H1 (cell line): ENCODE data around the gene AMZ1. TPM values are rescaled to one million over a fixed set of nuclear protein-coding genes. Genes with fewer than 3 reads are reported as not detected.

Source experiments
- CTCF ChIA-PET: fragments of 300-600 bp; sonication (Branson Sonifier 250); formaldehyde crosslinking; loops from one replicate; lab custom pipeline; 2021; ENCODE audit not compliant: partially characterized antibody; lab: Charles Lee
- POLR2A ChIA-PET: fragments of 300-600 bp; sonication (Branson Sonifier 250); formaldehyde crosslinking; loops from one replicate; lab custom pipeline; 2021; ENCODE audit warnings: inconsistent platforms; ENCODE audit not compliant: partially characterized antibody; lab: Charles Lee
- DNase-seq, 2 experiments: peaks; one replicate each; pipeline versions ENCODE4 v3.0.0 to v3.0.0-alpha.2; 2010 to 2022; ENCODE audit warnings: low spot score in 2 of 2, low read depth in 1 of 2, mixed read lengths in 1 of 2
- FAIRE-seq: peaks from 2 replicates; lab custom pipeline; 2011; peaks lifted over from hg19 to GRCh38; lab: Jason Lieb, UNC
- H2AFZ ChIP-seq: 2 replicates; pipeline ENCODE4 v1.8.1; 2012; ENCODE audit warnings: low read length, inconsistent platforms
- H2AK5ac ChIP-seq: 2 replicates; pipeline ENCODE4 v1.6.1; 2013; ENCODE audit warnings: low read depth, low read length
- H2BK120ac ChIP-seq: replicated peaks from 2 replicates; pipeline ENCODE3; 2013; ENCODE audit warnings: low read depth, low read length, inconsistent platforms
- H2BK12ac ChIP-seq: 2 replicates; pipeline ENCODE4 v1.6.1; 2013; ENCODE audit warnings: low read depth, low read length
- H2BK15ac ChIP-seq: 2 replicates; pipeline ENCODE4 v1.6.1; 2013; ENCODE audit warnings: low read length
- H2BK20ac ChIP-seq: 2 replicates; pipeline ENCODE4 v1.6.1; 2013; ENCODE audit warnings: low read length
- H2BK5ac ChIP-seq: 2 replicates; pipeline ENCODE4 v1.6.1; 2013; ENCODE audit warnings: low read depth, low read length
- H3K14ac ChIP-seq: 2 replicates; pipeline ENCODE4 v1.6.1; 2013; ENCODE audit warnings: inconsistent platforms; ENCODE audit not compliant: insufficient read length
- H3K18ac ChIP-seq: 2 replicates; pipeline ENCODE4 v1.6.1; 2013; ENCODE audit warnings: low read length; ENCODE audit errors: extremely low read depth
- H3K23ac ChIP-seq: 2 replicates; pipeline ENCODE4 v1.6.1; 2013; ENCODE audit warnings: inconsistent platforms; ENCODE audit not compliant: insufficient read length
- H3K23me2 ChIP-seq: 2 replicates; pipeline ENCODE4 v1.6.1; 2013; ENCODE audit warnings: low read depth, low read length
- H3K27ac ChIP-seq: 2 replicates; pipeline ENCODE4 v1.6.1; 2011; ENCODE audit warnings: low read depth, low read length, inconsistent platforms
- H3K27me3 ChIP-seq, 4 experiments: replicated peaks in 1 of 4; 1 replicate in 1 of 4; 2 replicates in 3 of 4; pipeline versions ENCODE4 v1.6.1 to v1.8.1; 2011 to 2013; ENCODE audit warnings: low read length in 3 of 4, mild to moderate bottlenecking in 3 of 4, inconsistent platforms in 2 of 4, mixed read lengths in 2 of 4, moderate library complexity in 1 of 4; ENCODE audit not compliant: control insufficient read depth in 3 of 4, insufficient read depth in 3 of 4; ENCODE audit errors: extremely low read depth in 1 of 4
- H3K36me3 ChIP-seq, 4 experiments: 2 replicates each; pipeline versions ENCODE4 v1.6.1 to v1.8.1; 2011 to 2013; ENCODE audit warnings: mild to moderate bottlenecking in 4 of 4, low read length in 3 of 4, moderate library complexity in 2 of 4, control low read depth in 1 of 4, inconsistent platforms in 1 of 4; ENCODE audit not compliant: insufficient read depth in 4 of 4, control insufficient read depth in 2 of 4
- H3K4ac ChIP-seq: replicated peaks from 2 replicates; pipeline ENCODE3; 2013; ENCODE audit warnings: low read length, low read depth, mixed read lengths, inconsistent platforms; ENCODE audit not compliant: insufficient read length
- H3K4me1 ChIP-seq, 4 experiments: replicated peaks in 1 of 4; 1 replicate in 1 of 4; 2 replicates in 3 of 4; pipeline versions ENCODE4 v1.6.1 to v1.8.1; 2011 to 2013; ENCODE audit warnings: low read length in 3 of 4, inconsistent platforms in 2 of 4, mixed read lengths in 1 of 4; ENCODE audit not compliant: insufficient read depth in 4 of 4, control insufficient read depth in 3 of 4
- H3K4me2 ChIP-seq, 2 experiments: 2 replicates each; pipeline versions ENCODE4 v1.6.1 to v1.8.1; 2011 to 2013; ENCODE audit warnings: low read depth in 2 of 2, low read length in 2 of 2, control low read depth in 1 of 2, inconsistent platforms in 1 of 2, mild to moderate bottlenecking in 1 of 2; ENCODE audit not compliant: insufficient read depth in 1 of 2
- H3K4me3 ChIP-seq, 4 experiments: fragments of 200-600, 300-600 bp in 1 of 4; sonication (generic), shearing (Covaris generic), sonication (Bioruptor Twin) in 1 of 4; 2 replicates each; pipeline versions ENCODE4 v1.5.1 to v1.8.1; 2011 to 2016; ENCODE audit warnings: low read length in 4 of 4, low read depth in 3 of 4, control low read depth in 2 of 4, inconsistent platforms in 2 of 4, mild to moderate bottlenecking in 2 of 4, mixed read lengths in 1 of 4, moderate library complexity in 1 of 4; ENCODE audit not compliant: insufficient read depth in 2 of 4; ENCODE audit errors: extremely low read depth in 1 of 4
- H3K56ac ChIP-seq: replicated peaks from 2 replicates; pipeline ENCODE3; 2013; ENCODE audit warnings: low read depth, mild to moderate bottlenecking, mixed read lengths, low read length, inconsistent platforms; ENCODE audit not compliant: insufficient read length
- H3K79me1 ChIP-seq: 2 replicates; pipeline ENCODE4 v1.6.1; 2013; ENCODE audit warnings: low read depth, low read length, control low read depth
- H3K79me2 ChIP-seq, 2 experiments: 2 replicates each; pipeline versions ENCODE4 v1.6.1 to v1.8.1; 2012 to 2013; ENCODE audit warnings: low read length in 2 of 2, mild to moderate bottlenecking in 2 of 2, inconsistent platforms in 1 of 2; ENCODE audit not compliant: insufficient read depth in 2 of 2, control insufficient read depth in 1 of 2
- H3K9ac ChIP-seq, 4 experiments: replicated peaks in 1 of 4; 1 replicate in 1 of 4; 2 replicates in 3 of 4; pipeline versions ENCODE4 v1.6.1 to v1.8.1; 2011 to 2013; ENCODE audit warnings: low read depth in 3 of 4, low read length in 3 of 4, control low read depth in 2 of 4, mild to moderate bottlenecking in 2 of 4, moderate library complexity in 2 of 4, inconsistent platforms in 1 of 4; ENCODE audit errors: extremely low read depth in 1 of 4
- H3K9me3 ChIP-seq, 2 experiments: 2 replicates each; pipeline versions ENCODE4 v1.6.1 to v1.8.1; 2012 to 2013; ENCODE audit warnings: mild to moderate bottlenecking in 2 of 2, moderate library complexity in 2 of 2, control low read depth in 1 of 2, inconsistent platforms in 1 of 2, low read depth in 1 of 2, low read length in 1 of 2, mixed read lengths in 1 of 2; ENCODE audit not compliant: insufficient read depth in 2 of 2
- H4K20me1 ChIP-seq, 2 experiments: replicated peaks in 1 of 2; 2 replicates each; pipeline versions ENCODE3 to v1.8.1; 2011 to 2013; ENCODE audit warnings: inconsistent platforms in 2 of 2, low read length in 2 of 2, mild to moderate bottlenecking in 1 of 2; ENCODE audit not compliant: insufficient read depth in 2 of 2, control insufficient read depth in 1 of 2
- H4K5ac ChIP-seq: 2 replicates; pipeline ENCODE4 v1.6.1; 2013; ENCODE audit warnings: low read length, low read depth, mixed read lengths, inconsistent platforms; ENCODE audit not compliant: insufficient read length
- H4K8ac ChIP-seq: 2 replicates; pipeline ENCODE4 v1.8.0; 2013; ENCODE audit warnings: mild to moderate bottlenecking, moderate library complexity, low read length, inconsistent platforms; ENCODE audit not compliant: insufficient read depth; ENCODE audit errors: extremely low read depth
- H4K91ac ChIP-seq: replicated peaks from 2 replicates; pipeline ENCODE3; 2013; ENCODE audit warnings: low read length, mixed read lengths, inconsistent platforms; ENCODE audit not compliant: insufficient read length
- CEBPB ChIP-seq: IDR thresholded peaks from 2 replicates; pipeline ENCODE4 v1.6.1; 2012; ENCODE audit warnings: low read depth, low read length
- CTBP2 ChIP-seq: IDR thresholded peaks from 2 replicates; pipeline ENCODE4 v1.7.0; 2011; ENCODE audit warnings: borderline replicate concordance, mild to moderate bottlenecking, moderate library complexity, mixed read lengths, low read length; ENCODE audit not compliant: insufficient read depth, insufficient read length
- GTF2F1 ChIP-seq: IDR thresholded peaks from 2 replicates; pipeline ENCODE4 v1.6.1; 2012; ENCODE audit warnings: low read depth, low read length, improper control_type of control experiment, borderline replicate concordance
- RXRA ChIP-seq: IDR thresholded peaks from 2 replicates; pipeline ENCODE4 v1.6.1; 2011; ENCODE audit warnings: low read depth, mild to moderate bottlenecking, low read length, moderate library complexity; ENCODE audit not compliant: insufficient read depth
- SAP30 ChIP-seq: fragments of 300-600 bp; sonication (generic); IDR thresholded peaks from 2 replicates; pipeline ENCODE4 v1.7.1; 2012; ENCODE audit warnings: low read length, moderate library complexity, mild to moderate bottlenecking, inconsistent platforms; ENCODE audit not compliant: insufficient read depth, insufficient replicate concordance
- SIX5 ChIP-seq: IDR thresholded peaks from 2 replicates; pipeline ENCODE4 v1.6.1; 2011; ENCODE audit warnings: mild to moderate bottlenecking, low read depth, low read length
- WGBS, 2 experiments: shearing (Covaris generic) in 1 of 2; methylation state at CpG; one replicate each; pipeline versions ENCODE4 v1.1.6 to v1.1.7; 2013 to 2015; ENCODE audit warnings: low lambda C conversion rate in 2 of 2, mixed read lengths in 2 of 2, inconsistent platforms in 1 of 2, low coverage in 1 of 2, missing lambda C conversion rate in 1 of 2; ENCODE audit not compliant: insufficient replicate concordance in 2 of 2, insufficient coverage in 1 of 2, insufficient read length in 1 of 2; ENCODE audit errors: extremely low coverage in 1 of 2, missing lambda C conversion rate in 1 of 2; 5-methylcytosine and 5-hydroxymethylcytosine counted together
- polyA plus RNA-seq, 7 experiments: library from polyadenylated mRNA; depleted of rRNA in 3 of 7; stranded (reverse) in 5 of 7; unstranded in 2 of 7; fragments of >200 nt in 5 of 7; fragments of 200-250 nt in 2 of 7; gene quantifications; 1 replicate in 5 of 7; 2 replicates in 1 of 7; 4 replicates in 1 of 7; pipeline versions ENCODE4 v1.2.1 to v1.2.3, GENCODE V29; 2011 to 2013; ENCODE audit warnings: missing spikeins in 2 of 7, mixed read lengths in 2 of 7
- total RNA-seq: library from RNA; stranded (reverse); fragmentation: NEBNext Ultra II Directional; extraction: Animal tissue kit (Norgen Biotek cat#: 25700); gene quantifications from 2 replicates; pipeline ENCODE4 v1.2.1, GENCODE V29; 2021
- TF ChIP-seq, protein P1 (sequence below): IDR thresholded peaks from 2 replicates; pipeline ENCODE4 v1.6.1; 2012; ENCODE audit warnings: inconsistent platforms
- TF ChIP-seq, protein P2 (sequence below), 3 experiments: IDR thresholded peaks; 1 replicate in 2 of 3; 2 replicates in 1 of 3; pipeline versions ENCODE4 v1.5.1 to v1.6.1; 2011; ENCODE audit warnings: low read length in 3 of 3, mild to moderate bottlenecking in 3 of 3, inconsistent platforms in 2 of 3, low read depth in 1 of 3, moderate library complexity in 1 of 3; ENCODE audit not compliant: insufficient read depth in 1 of 3; ENCODE audit errors: control extremely low read depth in 1 of 3

Gene AMZ1
- total and polyA plus RNA-seq, 2 of the 8 experiments (the other 6 are each of a cell fraction or from before 2014, with no cell fraction given): 0.59 to 1.4 TPM

DNA sequence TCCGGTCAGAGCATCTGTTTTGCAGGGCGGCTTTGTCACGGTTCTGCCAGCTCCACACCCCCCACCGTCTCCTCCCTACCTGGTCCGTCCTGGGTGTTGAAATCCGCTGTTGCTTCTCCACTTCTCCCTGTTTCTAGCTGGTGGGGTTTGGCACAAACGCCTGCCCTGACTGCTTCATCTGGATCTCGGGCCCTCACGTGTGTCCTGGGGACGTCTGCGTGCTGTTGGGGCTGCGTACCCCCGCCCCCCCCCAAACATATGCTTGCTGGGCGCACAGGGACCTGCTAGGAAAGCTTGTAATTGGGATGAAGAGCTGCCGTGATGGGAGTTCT is 11.3 kb downstream of the AMZ1 start:
- H3K79me2 ChIP-seq: no peaks in the 10 kb centered on the region
- no peak overlapping the region for H2BK5ac ChIP-seq
- FAIRE-seq (no peak), DNase-seq (no peak)
- no peak overlapping the region for H3K18ac ChIP-seq
- H3K9ac ChIP-seq: no peak overlapping the region
- H3K9me3 ChIP-seq: no peaks in the 10 kb centered on the region
- no peak overlapping the region for H2AFZ ChIP-seq
- no peak overlapping the region for H3K4me3 ChIP-seq
- H4K20me1 ChIP-seq: no peaks in the 10 kb centered on the region
- ChIA-PET CTCF (interaction anchor here (0.6 to 8.0 kb wide), 13 partner anchors 9 to 188 kb away, joined by 3 to 40 read pairs (median 4); no protein-coding TSS in a partner anchor), POLR2A (interaction anchor here (1.7 kb wide), 1 partner anchor 11 kb away, joined by 5 read pairs; no protein-coding TSS in a partner anchor)
- WGBS, 2 experiments: 89% methylated on average over 15 of the region's 15 CpGs; no CpG with 5 or more reads in 1 of the 2 experiments
- H3K4me1 ChIP-seq: no peaks in the 10 kb centered on the region; a peak in 2 of 7 replicates
- H2BK120ac ChIP-seq: no peak overlapping the region
- H3K79me1 ChIP-seq: no peaks in the 10 kb centered on the region
- H2BK15ac ChIP-seq: no peak overlapping the region
- no peak overlapping the region for H4K91ac ChIP-seq
- H4K5ac ChIP-seq: no peak overlapping the region
- H3K27me3 ChIP-seq: no peaks in the 10 kb centered on the region
- H2AK5ac ChIP-seq: no peak overlapping the region
- H3K56ac ChIP-seq: no peak overlapping the region
- no peak overlapping the region for H3K14ac ChIP-seq
- no peak overlapping the region for H3K23ac ChIP-seq
- no peak overlapping the region for H2BK12ac ChIP-seq
- no peak overlapping the region for H3K4ac ChIP-seq
- H3K4me2 ChIP-seq: no peak overlapping the region
- no peaks in the 10 kb centered on the region for H3K36me3 ChIP-seq
- H4K8ac ChIP-seq: no peak overlapping the region; the same call in 1 of the 2 replicates
- no peaks in the 10 kb centered on the region for H3K23me2 ChIP-seq
- no peak overlapping the region for H3K27ac ChIP-seq
- TF ChIP-seq SIX5 (no peak), GTF2F1 (no peak), SAP30 (no peak), RXRA (no peak), CEBPB (no peak), CTBP2 (no peak)
- TF ChIP-seq, protein P1, sequence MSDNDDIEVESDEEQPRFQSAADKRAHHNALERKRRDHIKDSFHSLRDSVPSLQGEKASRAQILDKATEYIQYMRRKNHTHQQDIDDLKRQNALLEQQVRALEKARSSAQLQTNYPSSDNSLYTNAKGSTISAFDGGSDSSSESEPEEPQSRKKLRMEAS: no peak
- TF ChIP-seq, protein P2, sequence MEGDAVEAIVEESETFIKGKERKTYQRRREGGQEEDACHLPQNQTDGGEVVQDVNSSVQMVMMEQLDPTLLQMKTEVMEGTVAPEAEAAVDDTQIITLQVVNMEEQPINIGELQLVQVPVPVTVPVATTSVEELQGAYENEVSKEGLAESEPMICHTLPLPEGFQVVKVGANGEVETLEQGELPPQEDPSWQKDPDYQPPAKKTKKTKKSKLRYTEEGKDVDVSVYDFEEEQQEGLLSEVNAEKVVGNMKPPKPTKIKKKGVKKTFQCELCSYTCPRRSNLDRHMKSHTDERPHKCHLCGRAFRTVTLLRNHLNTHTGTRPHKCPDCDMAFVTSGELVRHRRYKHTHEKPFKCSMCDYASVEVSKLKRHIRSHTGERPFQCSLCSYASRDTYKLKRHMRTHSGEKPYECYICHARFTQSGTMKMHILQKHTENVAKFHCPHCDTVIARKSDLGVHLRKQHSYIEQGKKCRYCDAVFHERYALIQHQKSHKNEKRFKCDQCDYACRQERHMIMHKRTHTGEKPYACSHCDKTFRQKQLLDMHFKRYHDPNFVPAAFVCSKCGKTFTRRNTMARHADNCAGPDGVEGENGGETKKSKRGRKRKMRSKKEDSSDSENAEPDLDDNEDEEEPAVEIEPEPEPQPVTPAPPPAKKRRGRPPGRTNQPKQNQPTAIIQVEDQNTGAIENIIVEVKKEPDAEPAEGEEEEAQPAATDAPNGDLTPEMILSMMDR (IDR thresholded peaks at IDR 0.05; ENCODE audit: control extremely low read depth in 1 of 3, insufficient read depth in 1 of 3, low read depth in 1 of 3, low read length in 3 of 3): no peak
- no peak overlapping the region for H2BK20ac ChIP-seq
